ENCODE data around the gene ADGRG7.
"Not testable (repeated sequence)": the region's sequence is repeated elsewhere in the genome, so short reads cannot be mapped to it uniquely, and the experiment has no call there.

Gene ADGRG7

DNA sequence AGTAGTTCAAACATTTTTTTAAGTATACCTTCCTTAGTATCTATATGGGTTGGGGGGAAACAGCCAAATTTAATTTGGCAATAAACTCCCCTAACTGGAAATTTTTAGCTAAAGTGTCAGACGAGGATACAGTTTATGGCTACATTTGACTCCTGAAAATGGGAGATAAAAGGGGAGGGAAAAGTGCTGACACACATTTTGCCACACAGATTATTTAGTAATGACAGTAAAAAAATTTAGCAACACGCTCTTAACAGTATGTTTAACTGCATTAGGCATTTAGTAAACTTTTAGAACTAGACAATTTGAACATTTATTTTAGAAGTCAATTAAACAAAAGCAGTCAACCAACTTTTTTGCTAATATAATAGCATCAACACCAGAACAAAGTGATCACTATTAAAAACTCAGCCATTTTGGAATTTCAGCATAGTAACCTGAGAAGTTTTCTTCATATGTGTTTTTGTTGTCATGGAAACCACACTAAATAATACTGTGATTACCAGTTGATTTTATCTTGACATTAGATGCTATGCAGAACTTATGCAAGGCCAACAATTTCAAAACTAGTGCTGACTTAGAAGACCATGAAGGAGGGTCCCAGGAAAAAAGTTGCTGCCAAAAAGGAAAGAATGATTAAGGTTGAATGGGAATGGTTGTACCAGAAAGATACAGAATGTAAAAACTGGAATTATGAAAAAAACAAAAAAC, 52.9 kb downstream of the ADGRG7 start:
- no peak overlapping the region for H3K4me3 ChIP-seq (ENCODE audit: low read length)
- TF ChIP-seq, protein P1, sequence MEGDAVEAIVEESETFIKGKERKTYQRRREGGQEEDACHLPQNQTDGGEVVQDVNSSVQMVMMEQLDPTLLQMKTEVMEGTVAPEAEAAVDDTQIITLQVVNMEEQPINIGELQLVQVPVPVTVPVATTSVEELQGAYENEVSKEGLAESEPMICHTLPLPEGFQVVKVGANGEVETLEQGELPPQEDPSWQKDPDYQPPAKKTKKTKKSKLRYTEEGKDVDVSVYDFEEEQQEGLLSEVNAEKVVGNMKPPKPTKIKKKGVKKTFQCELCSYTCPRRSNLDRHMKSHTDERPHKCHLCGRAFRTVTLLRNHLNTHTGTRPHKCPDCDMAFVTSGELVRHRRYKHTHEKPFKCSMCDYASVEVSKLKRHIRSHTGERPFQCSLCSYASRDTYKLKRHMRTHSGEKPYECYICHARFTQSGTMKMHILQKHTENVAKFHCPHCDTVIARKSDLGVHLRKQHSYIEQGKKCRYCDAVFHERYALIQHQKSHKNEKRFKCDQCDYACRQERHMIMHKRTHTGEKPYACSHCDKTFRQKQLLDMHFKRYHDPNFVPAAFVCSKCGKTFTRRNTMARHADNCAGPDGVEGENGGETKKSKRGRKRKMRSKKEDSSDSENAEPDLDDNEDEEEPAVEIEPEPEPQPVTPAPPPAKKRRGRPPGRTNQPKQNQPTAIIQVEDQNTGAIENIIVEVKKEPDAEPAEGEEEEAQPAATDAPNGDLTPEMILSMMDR (conservative IDR thresholded peaks at IDR 0.05; ENCODE audit: low read length) = no peak
- DNase-seq (ENCODE audit: low read depth) = no peak

- H3K4me3 ChIP-seq (ENCODE audit: low read length) = no peak overlapping the region
- TF ChIP-seq, protein P1 (conservative IDR thresholded peaks at IDR 0.05; ENCODE audit: low read length) = no peak
- no peak for DNase-seq (ENCODE audit: low read depth)
Observed at GRCh38 chr3:100665230-100665629, 55.8 kb downstream of the ADGRG7 start.

DNA sequence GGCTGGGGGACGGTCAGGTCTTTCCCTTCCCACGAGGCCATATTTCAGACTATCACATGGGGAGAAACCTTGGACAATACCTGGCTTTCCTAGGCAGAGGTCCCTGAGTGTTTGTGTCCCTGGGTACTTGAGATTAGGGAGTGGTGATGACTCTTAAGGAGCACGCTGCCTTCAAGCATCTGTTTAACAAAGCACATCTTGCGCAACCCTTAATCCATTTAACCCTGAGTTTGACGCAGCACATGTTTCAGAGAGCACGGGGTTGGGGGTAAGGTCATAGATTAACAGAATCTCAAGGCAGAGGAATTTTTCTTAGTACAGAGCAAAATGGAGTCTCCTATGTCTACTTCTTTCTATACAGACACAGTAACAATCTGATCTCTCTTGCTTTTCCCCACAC, 57.3 kb downstream of the ADGRG7 start:
- not testable (repeated sequence) for DNase-seq (ENCODE audit: low read depth); H3K4me3 ChIP-seq (ENCODE audit: low read length)

DNA sequence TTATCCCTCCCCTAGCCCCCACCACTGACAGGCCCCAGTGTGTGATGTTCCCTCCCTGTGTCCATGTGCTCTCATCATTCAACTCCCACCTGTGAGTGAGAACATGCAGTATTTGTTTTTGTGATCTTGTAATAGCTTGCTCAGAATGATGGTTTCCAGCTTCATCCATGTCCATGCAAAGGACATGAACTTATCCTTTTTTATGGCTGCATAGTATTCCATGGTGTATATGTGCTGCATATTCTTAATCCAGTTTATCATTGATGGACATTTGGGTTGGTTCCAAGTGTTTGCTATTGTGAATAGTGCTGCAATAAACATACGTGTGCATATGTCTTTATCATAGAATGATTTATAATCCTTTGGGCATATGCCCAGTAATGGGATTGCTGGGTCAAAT, 57.9 kb downstream of the ADGRG7 start:
- DNase-seq (ENCODE audit: low read depth); H3K4me3 ChIP-seq (ENCODE audit: low read length): not testable (repeated sequence)

DNA sequence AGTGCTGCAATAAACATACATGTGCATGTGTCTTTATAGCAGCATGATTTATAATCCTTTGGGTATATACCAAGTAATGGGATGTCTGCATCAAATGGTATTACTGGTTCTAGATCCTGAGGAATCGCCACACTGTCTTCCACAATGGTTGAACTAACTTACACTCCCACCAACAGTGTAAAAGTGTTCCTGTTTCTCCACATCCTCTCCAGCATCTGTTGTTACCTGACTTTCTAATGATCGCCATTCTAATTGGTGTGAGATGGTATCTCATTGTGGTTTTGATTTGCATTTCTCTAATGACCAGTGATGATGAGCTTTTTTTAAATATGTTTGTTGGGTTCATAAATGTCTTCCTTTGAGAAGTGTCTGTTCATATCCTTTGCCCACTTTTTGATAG, 61.6 kb downstream of the ADGRG7 start:
- H3K4me3 ChIP-seq (ENCODE audit: low read length); DNase-seq (ENCODE audit: low read depth): not testable (repeated sequence)

- no peak for DNase-seq (ENCODE audit: low read depth)
- TF ChIP-seq, protein P1 (conservative IDR thresholded peaks at IDR 0.05; ENCODE audit: low read length) = no peak
- no peak overlapping the region for H3K4me3 ChIP-seq (ENCODE audit: low read length)
Observed at GRCh38 chr3:100681496-100681895, 72.1 kb downstream of the ADGRG7 start.

DNA sequence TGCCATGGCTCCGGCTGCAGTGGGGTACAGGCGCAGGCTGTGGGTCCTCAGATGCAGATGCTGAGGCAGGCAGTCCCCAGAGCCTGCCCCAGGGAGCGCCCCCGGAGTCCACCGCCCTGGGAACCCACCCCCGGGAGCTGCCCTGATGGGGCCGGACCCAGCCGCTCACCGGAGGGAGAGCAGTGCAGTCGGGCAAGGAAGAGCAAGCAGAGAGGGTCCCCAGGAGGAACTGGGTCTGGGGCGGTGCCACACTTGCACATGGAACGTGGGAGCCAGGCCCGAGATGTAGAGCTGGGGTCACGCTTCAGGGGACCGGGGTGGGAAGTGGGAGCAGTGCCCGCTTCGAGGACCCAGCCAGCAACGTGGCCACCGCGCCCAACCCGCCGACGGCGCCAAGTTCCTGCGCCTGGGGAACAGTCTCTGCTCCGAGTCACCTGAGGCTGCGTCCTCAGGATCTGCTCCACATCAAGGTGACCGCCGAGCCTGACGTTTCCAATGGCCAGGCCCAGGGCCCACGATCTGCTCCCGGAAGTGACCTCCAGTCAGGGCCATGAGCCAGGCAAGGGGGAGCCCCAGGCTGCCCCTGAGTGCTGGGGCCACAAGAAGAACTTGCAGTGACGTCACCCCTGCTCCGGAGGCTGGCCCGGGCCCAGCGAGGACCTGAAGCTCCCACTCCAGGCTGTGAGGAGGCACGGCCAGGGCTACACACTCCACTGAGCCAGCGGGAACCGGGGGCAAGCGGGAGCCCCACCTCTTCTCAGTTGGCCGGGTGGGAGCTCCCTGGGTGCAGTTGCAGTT, 72.9 kb downstream of the ADGRG7 start:
- TF ChIP-seq, protein P1 (conservative IDR thresholded peaks at IDR 0.05; ENCODE audit: low read length) = no peak
- no peak overlapping the region for H3K4me3 ChIP-seq (ENCODE audit: low read length)
- no peak for DNase-seq (ENCODE audit: low read depth)

DNA sequence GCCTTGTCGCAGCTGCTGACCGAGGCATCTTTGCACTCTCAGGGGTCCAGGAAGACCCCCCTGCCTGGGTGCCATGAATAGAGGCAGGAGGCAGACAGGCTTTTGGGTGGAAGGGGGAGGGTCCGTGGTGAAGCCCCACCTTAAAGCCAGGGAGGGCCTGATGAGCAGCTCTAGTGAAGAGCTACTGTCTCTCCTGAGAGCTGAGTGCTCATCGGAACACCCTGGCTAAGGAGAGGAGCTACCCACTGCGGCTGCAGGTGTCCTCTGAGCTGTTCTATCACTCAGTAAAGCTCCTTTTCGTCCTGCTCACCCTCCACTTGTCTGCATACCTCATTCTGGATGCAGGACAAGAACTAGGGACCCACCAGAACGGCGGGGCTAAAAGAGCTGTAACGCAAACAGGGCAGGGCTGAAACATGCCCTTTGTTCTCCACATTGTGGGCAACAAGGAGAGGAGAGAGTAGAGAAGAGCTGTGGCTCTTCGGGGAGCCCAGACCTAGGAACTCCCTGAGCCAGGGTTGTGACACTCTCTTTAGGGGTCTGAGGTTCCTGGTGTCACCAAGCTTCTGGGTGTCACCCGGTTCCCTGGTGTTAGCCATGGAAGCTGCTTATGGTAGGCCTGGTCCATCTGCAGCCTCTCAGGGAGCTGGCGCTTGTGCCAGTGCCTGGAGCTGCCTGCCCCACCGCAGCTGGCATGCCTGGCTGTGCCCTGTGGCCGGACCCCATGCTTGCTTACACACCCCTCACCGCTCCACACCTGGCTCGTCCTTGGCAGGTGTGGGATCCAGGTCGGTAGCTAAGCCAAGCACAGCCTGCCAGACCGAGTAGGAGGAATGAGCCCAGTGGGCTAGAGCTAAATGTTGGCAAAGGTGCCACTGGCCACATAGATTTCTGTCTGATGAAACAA, 73.7 kb downstream of the ADGRG7 start:
- TF ChIP-seq, protein P1 (conservative IDR thresholded peaks at IDR 0.05; ENCODE audit: low read length) = no peak
- no peak overlapping the region for H3K4me3 ChIP-seq (ENCODE audit: low read length)

More for the DNA sequence above, 73.7 kb downstream of the ADGRG7 start:
- no peak for DNase-seq (ENCODE audit: low read depth)
